DND-41 (cell line): ENCODE results near the gene ZIC1.

Experiments used
- ATAC-seq: fragments of 200-7000 bp; cut with Tn5 transposase; 3 replicates; pipeline ENCODE4 v1.9.1; 2021; ENCODE audit warnings: low read depth; ENCODE audit not compliant: insufficient read depth
- DNase-seq: peaks from one replicate; pipeline ENCODE4 v3.0.0-alpha.2; 2020
- H2AFZ ChIP-seq: 2 replicates; pipeline ENCODE4 v1.6.0; 2012; ENCODE audit warnings: low read depth, low read length
- H3K27ac ChIP-seq: 2 replicates; pipeline ENCODE4 v1.5.1; 2012; ENCODE audit warnings: low read length, inconsistent platforms
- H3K27me3 ChIP-seq: fragments of 200-600 bp; sonication (generic); 2 replicates; pipeline ENCODE4 v1.6.0; 2012; ENCODE audit warnings: low read length, mild to moderate bottlenecking, inconsistent platforms; ENCODE audit not compliant: insufficient read depth, poor library complexity
- H3K36me3 ChIP-seq: 2 replicates; pipeline ENCODE4 v1.5.1; 2012; ENCODE audit warnings: low read length, inconsistent platforms; ENCODE audit not compliant: insufficient read depth
- H3K4me1 ChIP-seq: 2 replicates; pipeline ENCODE4 v1.5.1; 2012; ENCODE audit warnings: mild to moderate bottlenecking, low read length; ENCODE audit not compliant: insufficient read depth
- H3K4me2 ChIP-seq: 2 replicates; pipeline ENCODE4 v1.6.0; 2012; ENCODE audit warnings: mild to moderate bottlenecking, moderate library complexity, low read length, inconsistent platforms; ENCODE audit not compliant: insufficient read depth
- H3K4me3 ChIP-seq, 2 experiments: fragments of 200-600 bp in 1 of 2; shearing (Covaris generic) in 1 of 2; 2 replicates each; pipeline ENCODE4 v1.5.1; 2012 to 2016; ENCODE audit warnings: inconsistent platforms in 2 of 2, low read length in 2 of 2, mild to moderate bottlenecking in 2 of 2, low read depth in 1 of 2, moderate library complexity in 1 of 2
- H3K79me2 ChIP-seq: 2 replicates; pipeline ENCODE4 v1.6.0; 2012; ENCODE audit warnings: low read length, inconsistent platforms; ENCODE audit not compliant: insufficient read depth
- H3K9ac ChIP-seq: 2 replicates; pipeline ENCODE4 v1.6.0; 2012; ENCODE audit warnings: low read depth, mild to moderate bottlenecking, inconsistent platforms, low read length, moderate library complexity
- H3K9me3 ChIP-seq: 2 replicates; pipeline ENCODE4 v1.5.1; 2012; ENCODE audit warnings: low read length, moderate library complexity, mild to moderate bottlenecking, inconsistent platforms; ENCODE audit not compliant: insufficient read depth, severe bottlenecking
- H4K20me1 ChIP-seq: 2 replicates; pipeline ENCODE4 v1.6.0; 2012; ENCODE audit warnings: low read length; ENCODE audit not compliant: insufficient read depth
- EZH2 ChIP-seq: IDR thresholded peaks from 3 replicates; pipeline ENCODE4 v1.6.1; 2012; ENCODE audit warnings: borderline replicate concordance, low read depth, mild to moderate bottlenecking, moderate library complexity, low read length, inconsistent platforms; ENCODE audit not compliant: severe bottlenecking
- TF ChIP-seq, protein P1 (sequence below): IDR thresholded peaks from 2 replicates; pipeline ENCODE4 v1.5.1; 2012; ENCODE audit warnings: borderline replicate concordance, low read length, moderate library complexity, mild to moderate bottlenecking; ENCODE audit not compliant: poor library complexity, severe bottlenecking; ENCODE audit errors: extremely low read depth

ZIC1 gene

GRCh38 chr3:147392625-147392946 is 16.6 kb upstream of the ZIC1 start:
- no peaks in the 10 kb centered on the region for H3K36me3 ChIP-seq
- H4K20me1 ChIP-seq = no peaks in the 10 kb centered on the region
- ATAC-seq (no peak), DNase-seq (no peak)
- no peak for TF ChIP-seq EZH2
- TF ChIP-seq, protein P1, sequence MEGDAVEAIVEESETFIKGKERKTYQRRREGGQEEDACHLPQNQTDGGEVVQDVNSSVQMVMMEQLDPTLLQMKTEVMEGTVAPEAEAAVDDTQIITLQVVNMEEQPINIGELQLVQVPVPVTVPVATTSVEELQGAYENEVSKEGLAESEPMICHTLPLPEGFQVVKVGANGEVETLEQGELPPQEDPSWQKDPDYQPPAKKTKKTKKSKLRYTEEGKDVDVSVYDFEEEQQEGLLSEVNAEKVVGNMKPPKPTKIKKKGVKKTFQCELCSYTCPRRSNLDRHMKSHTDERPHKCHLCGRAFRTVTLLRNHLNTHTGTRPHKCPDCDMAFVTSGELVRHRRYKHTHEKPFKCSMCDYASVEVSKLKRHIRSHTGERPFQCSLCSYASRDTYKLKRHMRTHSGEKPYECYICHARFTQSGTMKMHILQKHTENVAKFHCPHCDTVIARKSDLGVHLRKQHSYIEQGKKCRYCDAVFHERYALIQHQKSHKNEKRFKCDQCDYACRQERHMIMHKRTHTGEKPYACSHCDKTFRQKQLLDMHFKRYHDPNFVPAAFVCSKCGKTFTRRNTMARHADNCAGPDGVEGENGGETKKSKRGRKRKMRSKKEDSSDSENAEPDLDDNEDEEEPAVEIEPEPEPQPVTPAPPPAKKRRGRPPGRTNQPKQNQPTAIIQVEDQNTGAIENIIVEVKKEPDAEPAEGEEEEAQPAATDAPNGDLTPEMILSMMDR = no peak
- H3K27ac ChIP-seq = no peak overlapping the region
- H3K4me3 ChIP-seq = no peak overlapping the region
- H3K27me3 ChIP-seq = no peaks in the 10 kb centered on the region
- H3K4me1 ChIP-seq = no peaks in the 10 kb centered on the region
- no peak overlapping the region for H3K4me2 ChIP-seq
- no peak overlapping the region for H2AFZ ChIP-seq
- no peak overlapping the region for H3K9ac ChIP-seq
- H3K79me2 ChIP-seq = no peaks in the 10 kb centered on the region
- H3K9me3 ChIP-seq = peaks cover 38% of the 10 kb centered on the region

DNA sequence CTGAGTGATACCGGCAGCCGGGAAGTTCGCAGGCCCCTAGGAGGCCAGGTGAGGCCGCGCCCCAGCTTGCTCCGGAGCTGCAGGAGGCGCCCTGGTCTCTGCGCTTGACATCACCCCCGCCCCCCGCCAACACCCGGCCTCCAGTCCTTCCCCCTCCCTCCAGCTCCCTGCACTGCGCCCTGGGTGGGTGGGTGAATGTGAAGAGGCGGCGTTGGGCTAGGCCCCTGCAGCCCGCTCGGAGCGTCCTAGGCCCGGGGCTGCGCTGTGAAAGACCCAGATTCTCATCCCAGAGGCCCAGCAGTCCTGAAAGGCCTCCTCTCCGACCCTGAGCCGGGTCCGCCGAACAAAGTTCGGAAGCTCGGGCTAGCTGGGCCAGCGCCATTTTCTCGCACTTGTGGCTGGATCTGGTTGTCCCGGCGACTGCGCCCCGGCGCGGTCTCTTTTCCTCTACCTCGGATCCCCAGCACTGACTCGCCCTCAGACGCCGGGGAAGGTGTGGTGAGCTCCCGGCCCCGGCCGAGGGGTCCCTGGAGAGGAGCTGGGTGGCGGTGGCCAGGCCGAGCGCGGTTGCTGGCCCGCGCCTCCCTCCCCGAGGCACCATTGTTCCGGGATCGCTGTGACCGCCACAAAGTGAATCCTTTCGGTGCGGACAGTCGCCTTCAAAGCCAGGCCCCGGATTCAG is 15.8 kb upstream of the ZIC1 start:
- DNase-seq (no peak), ATAC-seq (no peak)
- peaks cover 38% of the 10 kb centered on the region for H3K9me3 ChIP-seq
- no peaks in the 10 kb centered on the region for H3K4me1 ChIP-seq
- no peak overlapping the region for H3K4me3 ChIP-seq
- H3K27ac ChIP-seq = no peak overlapping the region
- H2AFZ ChIP-seq = no peak overlapping the region
- no peaks in the 10 kb centered on the region for H3K27me3 ChIP-seq
- no peak for TF ChIP-seq EZH2
- no peak overlapping the region for H3K9ac ChIP-seq
- no peaks in the 10 kb centered on the region for H4K20me1 ChIP-seq
- no peaks in the 10 kb centered on the region for H3K79me2 ChIP-seq
- no peaks in the 10 kb centered on the region for H3K36me3 ChIP-seq
- H3K4me2 ChIP-seq = no peak overlapping the region

DNA sequence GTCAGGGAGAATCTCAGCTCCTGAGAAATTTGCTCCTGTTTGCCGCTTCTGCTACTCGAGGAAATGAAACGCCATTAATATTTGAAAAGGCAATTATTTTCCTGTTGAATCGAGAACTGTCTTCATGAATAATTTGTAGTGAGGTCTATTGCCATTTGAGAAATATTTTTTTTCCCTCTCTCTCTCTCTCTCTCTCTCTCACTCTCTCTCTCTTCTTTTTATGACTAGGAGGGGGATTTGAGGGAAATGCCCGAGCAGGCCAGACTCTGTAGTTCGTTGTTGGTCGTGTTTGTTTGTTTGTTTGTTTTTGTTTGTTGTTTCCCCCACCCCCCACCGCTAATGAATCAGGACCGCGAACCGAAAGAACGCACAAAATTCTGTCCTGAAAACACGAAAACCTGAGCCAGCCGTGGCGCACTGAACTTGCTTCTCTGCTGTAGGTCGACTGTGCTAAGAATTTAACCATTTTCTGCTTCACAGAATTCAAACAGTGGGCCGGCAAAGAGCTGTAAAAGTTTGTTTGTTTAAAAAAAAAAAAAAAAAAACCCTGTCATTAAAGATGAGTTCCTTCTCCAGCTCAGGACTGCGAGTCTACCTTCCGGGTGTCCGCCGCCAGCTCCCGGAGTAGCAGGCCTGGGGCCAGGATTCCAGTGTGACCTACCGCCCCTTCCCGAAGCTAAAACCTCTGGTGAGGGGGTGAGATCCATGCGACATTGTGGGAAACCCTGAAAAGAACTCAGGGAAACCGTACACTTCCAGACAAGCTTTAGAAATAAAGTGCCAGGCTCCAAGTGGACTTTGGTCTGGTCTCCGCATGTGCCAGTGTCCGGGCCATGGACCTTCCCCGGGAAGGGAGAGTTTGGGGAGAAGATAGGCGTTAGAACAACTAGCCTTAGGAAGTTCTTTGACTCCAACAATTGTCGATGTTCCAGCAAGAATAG is 15.0 kb upstream of the ZIC1 start:
- Histone ChIP-seq H3K9me3 (peaks cover 38% of the 10 kb centered on the region), H3K4me3 (no peak overlapping the region), H3K79me2 (no peaks in the 10 kb centered on the region), H3K4me1 (no peaks in the 10 kb centered on the region), H3K36me3 (no peaks in the 10 kb centered on the region), H3K4me2 (no peak overlapping the region), H2AFZ (no peak overlapping the region), H4K20me1 (no peaks in the 10 kb centered on the region), H3K27ac (no peak overlapping the region), H3K27me3 (no peaks in the 10 kb centered on the region), H3K9ac (no peak overlapping the region)
- ATAC-seq (no peak), DNase-seq (no peak)
- TF ChIP-seq EZH2 = no peak
- TF ChIP-seq, protein P1 = no peak

GRCh38 chr3:147394884-147395225 is 14.3 kb upstream of the ZIC1 start:
- ATAC-seq = no peak
- DNase-seq = no peak
- H3K27me3 ChIP-seq = no peaks in the 10 kb centered on the region
- H3K9me3 ChIP-seq = peaks cover 38% of the 10 kb centered on the region
- no peak overlapping the region for H2AFZ ChIP-seq
- no peak overlapping the region for H3K27ac ChIP-seq
- H3K9ac ChIP-seq = no peak overlapping the region
- H4K20me1 ChIP-seq = no peaks in the 10 kb centered on the region
- no peak overlapping the region for H3K4me3 ChIP-seq
- H3K79me2 ChIP-seq = no peaks in the 10 kb centered on the region
- H3K4me1 ChIP-seq = no peaks in the 10 kb centered on the region
- no peaks in the 10 kb centered on the region for H3K36me3 ChIP-seq
- no peak overlapping the region for H3K4me2 ChIP-seq
- TF ChIP-seq, protein P1 = no peak
- no peak for TF ChIP-seq EZH2
